Measurements from ENCODE around the gene MINDY1. TPM values are rescaled to one million over a fixed set of nuclear protein-coding genes. Genes with fewer than 3 reads are reported as not detected.

MINDY1 gene, protein sequence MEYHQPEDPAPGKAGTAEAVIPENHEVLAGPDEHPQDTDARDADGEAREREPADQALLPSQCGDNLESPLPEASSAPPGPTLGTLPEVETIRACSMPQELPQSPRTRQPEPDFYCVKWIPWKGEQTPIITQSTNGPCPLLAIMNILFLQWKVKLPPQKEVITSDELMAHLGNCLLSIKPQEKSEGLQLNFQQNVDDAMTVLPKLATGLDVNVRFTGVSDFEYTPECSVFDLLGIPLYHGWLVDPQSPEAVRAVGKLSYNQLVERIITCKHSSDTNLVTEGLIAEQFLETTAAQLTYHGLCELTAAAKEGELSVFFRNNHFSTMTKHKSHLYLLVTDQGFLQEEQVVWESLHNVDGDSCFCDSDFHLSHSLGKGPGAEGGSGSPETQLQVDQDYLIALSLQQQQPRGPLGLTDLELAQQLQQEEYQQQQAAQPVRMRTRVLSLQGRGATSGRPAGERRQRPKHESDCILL
- 10.8 and 21.2 TPM in 2 replicates for total RNA-seq

GRCh38 chr1:151006327-151007052, at the start of gene MINDY1:
TSS of gene MINDY1 (minus strand) at chr1:151006902. CDS start at chr1:151002617, 4,285 bp downstream.

DNA sequence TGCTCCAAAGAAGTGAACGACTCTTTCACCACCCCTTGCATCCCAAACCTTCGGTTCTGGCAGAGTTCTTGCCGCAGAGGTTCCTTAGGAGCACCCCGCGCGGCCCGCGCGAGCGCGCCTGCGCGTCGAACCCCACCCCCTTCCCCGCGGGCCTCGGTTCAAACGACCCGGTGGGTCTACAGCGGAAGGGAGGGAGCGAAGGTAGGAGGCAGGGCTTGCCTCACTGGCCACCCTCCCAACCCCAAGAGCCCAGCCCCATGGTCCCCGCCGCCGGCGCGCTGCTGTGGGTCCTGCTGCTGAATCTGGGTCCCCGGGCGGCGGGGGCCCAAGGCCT, 40.9 kb upstream of the MINDY1 start, which contains the start of gene C1orf56:
C1orf56 (plus strand) TSS at position 161 of the 334 bp plus-strand sequence; CDS start at position 258, 97 bp downstream.

DNA sequence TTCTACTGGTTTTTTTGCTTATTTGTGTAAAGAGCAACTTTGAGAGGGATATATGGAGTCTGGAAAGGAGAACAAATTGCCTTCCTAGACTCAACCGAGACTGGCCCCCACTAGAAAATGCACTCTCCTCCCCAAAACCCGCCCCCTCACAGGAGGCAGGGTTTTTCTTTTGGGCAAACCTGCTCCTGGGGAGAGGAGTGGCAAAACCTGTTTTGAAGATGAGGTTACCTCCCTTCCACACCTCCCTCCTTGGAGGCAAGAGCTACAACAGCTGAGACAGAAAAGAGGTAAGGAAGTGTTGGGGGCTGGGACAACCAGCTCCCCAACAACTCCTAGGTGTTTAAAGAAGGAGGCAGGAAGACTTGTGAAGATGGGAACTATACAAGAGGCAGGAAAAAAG, 29.7 kb upstream of the MINDY1 start, which contains the start of gene BNIPL:
BNIPL (plus strand) TSS at position 231 of the 400 bp plus-strand sequence; CDS start at position 371, 140 bp downstream.

DNA sequence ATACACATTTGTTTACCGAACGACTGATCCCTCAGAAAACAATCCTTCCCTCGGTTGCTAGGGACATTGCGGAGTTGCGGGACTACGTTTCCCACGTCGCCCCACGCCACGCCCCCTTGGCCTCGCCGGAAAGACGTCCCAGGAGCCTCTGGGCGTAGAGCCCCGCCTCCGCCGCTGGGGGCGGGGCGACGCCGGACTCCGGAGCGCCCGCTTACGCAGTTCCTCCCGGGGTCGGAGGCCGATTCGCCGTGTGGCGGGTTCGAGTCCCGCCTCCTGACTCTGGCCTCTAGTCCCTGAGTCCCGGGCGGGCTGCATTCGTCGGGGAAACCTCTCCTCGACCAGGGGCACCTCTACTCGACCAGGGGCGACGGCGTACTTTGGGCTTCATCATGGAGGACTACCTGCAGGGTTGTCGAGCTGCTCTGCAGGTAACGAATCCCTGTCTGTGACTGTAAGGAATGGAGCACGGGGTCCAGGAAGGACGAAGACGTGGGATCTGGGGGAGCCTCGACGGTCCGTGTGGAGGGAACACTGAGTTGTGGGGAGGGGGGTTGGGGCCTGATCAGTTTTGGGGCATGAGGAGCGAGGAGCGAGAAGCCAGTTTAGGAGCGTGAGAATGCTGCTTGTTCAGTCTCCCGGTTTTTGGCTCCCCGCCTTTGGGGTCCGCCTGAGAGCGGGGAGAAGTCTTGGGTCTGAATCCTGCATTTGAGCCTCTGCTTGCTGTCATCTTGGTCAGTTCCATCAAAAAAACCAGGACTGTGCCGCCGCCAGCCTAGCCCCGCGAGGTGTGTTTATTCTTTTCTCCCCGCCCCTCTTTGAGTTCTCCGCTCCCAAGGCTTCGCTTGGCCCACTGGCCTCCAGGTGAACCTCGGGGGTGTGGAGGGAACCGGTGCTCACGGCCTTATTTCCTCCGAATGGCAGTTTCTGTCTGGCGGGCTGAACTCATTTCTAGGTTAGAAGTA, 1.8 kb upstream of the MINDY1 start, which contains the start of gene PRUNE1:
PRUNE1 (plus strand) TSS at position 206 of the 962 bp plus-strand sequence; CDS start at position 390, 184 bp downstream.

DNA sequence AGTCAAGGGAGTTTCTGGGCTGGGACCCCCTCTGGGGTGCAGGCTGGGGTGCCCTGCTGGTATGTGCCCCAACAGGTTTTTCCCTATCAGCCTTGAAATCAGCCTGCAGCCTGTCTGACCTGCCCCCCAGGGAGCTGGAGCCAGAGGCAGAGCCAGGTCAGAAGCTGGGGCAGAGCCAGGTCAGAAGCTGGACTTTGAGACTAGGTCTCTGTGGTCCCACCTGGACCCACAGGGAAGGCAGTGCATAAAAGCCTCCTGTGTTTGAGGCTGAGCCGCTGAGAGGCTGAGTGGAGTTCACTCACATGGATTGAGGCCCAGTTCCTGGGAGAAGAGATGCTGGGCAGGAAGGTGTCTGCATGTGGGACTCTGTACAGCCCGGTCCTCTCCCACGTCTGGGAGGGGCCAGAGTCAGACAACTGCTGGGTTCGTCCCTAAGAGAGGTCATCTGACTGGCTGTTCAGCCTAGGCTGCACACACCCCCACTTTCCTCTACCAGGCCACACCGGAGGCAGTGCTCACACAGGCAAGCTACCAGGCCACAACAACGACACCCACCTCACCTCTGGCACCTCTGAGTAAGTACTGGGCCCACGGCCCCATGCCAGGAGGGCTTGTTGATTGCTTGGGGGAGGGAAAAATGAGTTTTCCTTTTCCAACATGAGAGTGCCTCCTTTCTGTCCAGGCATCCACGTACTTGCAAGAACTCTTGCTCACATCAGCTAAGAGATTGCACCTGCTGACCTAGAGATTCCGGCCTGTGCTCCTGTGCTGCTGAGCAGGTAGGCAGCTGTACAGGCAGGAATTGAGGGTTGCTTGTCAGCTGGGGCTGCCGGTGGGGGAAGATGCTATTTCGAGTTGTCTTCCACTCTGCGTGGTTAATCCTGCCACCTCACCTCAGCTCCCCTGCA, 24.6 kb downstream of the MINDY1 start, which contains the start of gene ANXA9:
ANXA9 (plus strand) TSS at position 488 of the 908 bp plus-strand sequence. CDS start 814 bp downstream, outside the sequence.

GRCh38 chr1:150974580-150975478, 31.9 kb downstream of the MINDY1 start, which contains the start of gene CERS2:
TSS of gene CERS2 (minus strand) at chr1:150974835. CDS start at chr1:150969090, 5,745 bp downstream.

Other genes starting within 250 kb of the MINDY1 start
- 3.2 and 5.9 TPM in 2 replicates for gene CTSS, start 241.1 kb downstream of the MINDY1 start, total RNA-seq
- 55.6 and 58.8 TPM in 2 replicates for gene CTSK, start 198.6 kb downstream of the MINDY1 start, total RNA-seq
- 41.1 and 45.4 TPM in 2 replicates for gene ARNT, start 130.3 kb downstream of the MINDY1 start, total RNA-seq
- gene CTXND2, start 119.8 kb downstream of the MINDY1 start, total RNA-seq: not detected in 2 replicates
- gene SETDB1, start 80.5 kb downstream of the MINDY1 start, total RNA-seq: 27.1 and 32.0 TPM in 2 replicates
- gene CERS2, start 32.1 kb downstream of the MINDY1 start, total RNA-seq: 174 and 190 TPM in 2 replicates
- gene ANXA9, start 24.6 kb downstream of the MINDY1 start, total RNA-seq: 0.20 TPM in 1 of 2 replicates, not detected in the other
- 8.3 and 9.1 TPM in 2 replicates for gene PRUNE1, start 1.5 kb upstream of the MINDY1 start, total RNA-seq
- gene BNIPL, start 29.7 kb upstream of the MINDY1 start, total RNA-seq: 0.26 TPM in 2 replicates
- gene C1orf56, start 40.8 kb upstream of the MINDY1 start, total RNA-seq: 2.5 and 2.7 TPM in 2 replicates
- 39.7 and 50.0 TPM in 2 replicates for gene CDC42SE1, start 52.7 kb upstream of the MINDY1 start, total RNA-seq
- gene MLLT11, start 53.5 kb upstream of the MINDY1 start, total RNA-seq: 4.5 and 8.2 TPM in 2 replicates
- 19.0 and 26.9 TPM in 2 replicates for gene GABPB2, start 63.9 kb upstream of the MINDY1 start, total RNA-seq
- gene SEMA6C, start 139.7 kb upstream of the MINDY1 start, total RNA-seq: 2.0 and 2.2 TPM in 2 replicates
- gene TNFAIP8L2, start 149.7 kb upstream of the MINDY1 start, total RNA-seq: not detected in 2 replicates
- gene LYSMD1, start 159.0 kb upstream of the MINDY1 start, total RNA-seq: 6.6 and 6.7 TPM in 2 replicates
- gene SCNM1, start 159.2 kb upstream of the MINDY1 start, total RNA-seq: 25.0 and 27.6 TPM in 2 replicates
- not detected in 2 replicates for gene TMOD4, start 169.1 kb upstream of the MINDY1 start, total RNA-seq
- gene VPS72, start 183.3 kb upstream of the MINDY1 start, total RNA-seq: 27.1 and 27.8 TPM in 2 replicates
- gene PIP5K1A, start 191.7 kb upstream of the MINDY1 start, total RNA-seq: 66.9 and 68.2 TPM in 2 replicates
- 164 and 174 TPM in 2 replicates for gene PSMD4, start 247.8 kb upstream of the MINDY1 start, total RNA-seq

Data from smooth muscle cell of the pulmonary artery (primary cell).